C4-2B (cell line): ENCODE results near the gene PGAM2.

ENCODE experiments used
- H3K27ac ChIP-seq: fragments of 450-650 bp; 2 replicates; pipeline ENCODE4 v1.5.1; 2017
- ZFX ChIP-seq: fragments of 450-650 bp; IDR thresholded peaks from 2 replicates; pipeline ENCODE4 v1.6.1; 2017
- TF ChIP-seq, protein P1 (sequence below): fragments of 450-650 bp; conservative IDR thresholded peaks from 2 replicates; pipeline ENCODE4 v1.5.1; 2017; ENCODE audit warnings: mild to moderate bottlenecking

Gene PGAM2

GRCh38 chr7:44101303-44101965 lies 36.1 kb upstream of the PGAM2 start:
- no peak for TF ChIP-seq ZFX
- TF ChIP-seq, protein P1, sequence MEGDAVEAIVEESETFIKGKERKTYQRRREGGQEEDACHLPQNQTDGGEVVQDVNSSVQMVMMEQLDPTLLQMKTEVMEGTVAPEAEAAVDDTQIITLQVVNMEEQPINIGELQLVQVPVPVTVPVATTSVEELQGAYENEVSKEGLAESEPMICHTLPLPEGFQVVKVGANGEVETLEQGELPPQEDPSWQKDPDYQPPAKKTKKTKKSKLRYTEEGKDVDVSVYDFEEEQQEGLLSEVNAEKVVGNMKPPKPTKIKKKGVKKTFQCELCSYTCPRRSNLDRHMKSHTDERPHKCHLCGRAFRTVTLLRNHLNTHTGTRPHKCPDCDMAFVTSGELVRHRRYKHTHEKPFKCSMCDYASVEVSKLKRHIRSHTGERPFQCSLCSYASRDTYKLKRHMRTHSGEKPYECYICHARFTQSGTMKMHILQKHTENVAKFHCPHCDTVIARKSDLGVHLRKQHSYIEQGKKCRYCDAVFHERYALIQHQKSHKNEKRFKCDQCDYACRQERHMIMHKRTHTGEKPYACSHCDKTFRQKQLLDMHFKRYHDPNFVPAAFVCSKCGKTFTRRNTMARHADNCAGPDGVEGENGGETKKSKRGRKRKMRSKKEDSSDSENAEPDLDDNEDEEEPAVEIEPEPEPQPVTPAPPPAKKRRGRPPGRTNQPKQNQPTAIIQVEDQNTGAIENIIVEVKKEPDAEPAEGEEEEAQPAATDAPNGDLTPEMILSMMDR = no peak
- no peak overlapping the region for H3K27ac ChIP-seq

GRCh38 chr7:44100458-44101302 lies 35.3 kb upstream of the PGAM2 start:
- no peak for TF ChIP-seq ZFX
- TF ChIP-seq, protein P1 = no peak
- no peak overlapping the region for H3K27ac ChIP-seq

GRCh38 chr7:44099669-44100068 lies 34.3 kb upstream of the PGAM2 start:
- TF ChIP-seq, protein P1 = no peak
- no peak for TF ChIP-seq ZFX
- H3K27ac ChIP-seq = no peak overlapping the region

DNA sequence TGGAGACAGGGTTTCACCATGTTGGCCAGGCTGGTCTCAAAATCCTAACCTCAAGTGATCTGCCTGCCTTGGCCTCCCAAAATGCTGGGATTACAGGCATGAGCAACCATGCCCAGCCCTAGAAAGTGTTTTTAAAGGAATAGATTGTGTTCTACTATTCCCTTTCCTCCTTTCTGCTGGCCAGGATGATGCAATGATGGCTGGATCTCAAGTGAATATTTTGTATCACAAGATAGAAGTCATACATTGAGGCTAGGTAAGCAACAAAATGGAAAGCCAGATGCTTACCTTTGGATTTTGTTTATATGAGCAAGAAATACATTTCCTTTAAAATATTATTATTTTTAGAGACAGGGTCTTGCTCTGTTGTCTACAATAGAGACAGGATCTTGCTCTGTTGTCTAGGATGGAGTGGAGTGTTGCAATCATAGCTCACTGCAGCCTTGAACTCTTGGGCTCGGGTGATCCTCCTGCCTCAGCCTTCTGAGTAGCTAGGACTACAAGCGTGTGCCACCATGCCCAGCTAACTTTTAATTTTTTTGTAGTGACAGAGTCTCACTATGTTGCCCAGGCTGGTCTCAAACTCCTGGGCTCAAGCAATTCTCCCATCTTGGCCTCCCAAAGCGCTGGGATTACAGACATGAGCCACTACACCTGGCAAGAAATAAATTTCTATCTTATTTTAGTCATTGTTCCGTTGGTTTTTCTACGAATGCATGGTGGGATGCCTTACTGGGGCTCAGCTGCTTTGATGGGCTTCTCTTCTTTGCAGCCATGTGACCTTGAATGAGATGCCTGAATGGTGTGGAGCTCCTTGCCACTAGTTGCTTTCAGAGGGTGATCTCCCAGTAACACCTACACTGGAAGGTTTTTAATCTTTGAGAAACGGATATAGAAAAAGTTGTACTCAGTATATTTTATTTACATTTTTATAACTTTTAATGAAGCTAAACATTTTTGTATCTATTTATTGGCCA lies 33.0 kb upstream of the PGAM2 start:
- H3K27ac ChIP-seq = no peak overlapping the region
- TF ChIP-seq, protein P1 = no peak
- TF ChIP-seq ZFX = no peak

DNA sequence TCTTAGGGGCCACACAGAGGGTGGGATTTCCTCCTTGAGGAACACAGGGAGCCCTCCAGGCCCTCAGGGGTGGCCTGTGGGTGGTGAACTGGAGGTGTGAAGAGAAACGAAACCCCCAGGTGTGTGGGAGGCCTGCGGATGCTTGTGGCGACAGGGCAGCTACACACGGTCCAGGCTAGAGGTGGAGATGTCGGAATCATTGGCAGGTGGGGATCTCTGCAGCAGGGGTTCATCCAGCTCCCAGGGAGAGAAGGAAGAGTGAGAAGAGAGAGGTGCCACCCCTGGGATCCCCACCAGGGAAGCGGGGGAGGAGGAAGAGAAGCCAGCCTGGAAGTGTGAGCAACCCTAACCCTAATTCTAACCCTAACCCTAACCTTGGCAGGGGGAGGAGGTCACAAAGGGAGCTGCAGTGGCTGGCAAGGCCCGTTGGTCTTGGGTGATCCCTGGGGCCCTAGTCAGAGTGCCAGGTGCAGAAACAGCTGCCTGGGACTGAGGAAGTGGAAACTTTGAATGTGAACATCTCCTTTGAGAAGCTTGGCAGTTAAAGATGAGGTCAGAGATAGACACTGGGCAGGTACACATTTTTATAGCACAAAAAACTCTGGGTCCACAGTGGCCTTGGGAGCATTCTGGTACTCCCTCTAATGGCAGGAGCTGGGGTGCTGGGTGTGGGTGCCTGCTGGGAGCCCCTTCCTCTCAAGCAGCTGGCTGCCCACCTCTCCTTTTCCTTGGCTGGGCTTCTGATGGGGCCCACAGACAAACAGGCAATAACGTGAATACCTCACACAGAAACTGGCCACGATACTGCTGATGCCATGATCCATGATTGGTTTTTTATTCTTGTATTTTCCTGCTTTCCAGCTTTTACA lies 31.9 kb upstream of the PGAM2 start:
- TF ChIP-seq, protein P1 = no peak
- no peak for TF ChIP-seq ZFX
- no peak overlapping the region for H3K27ac ChIP-seq

DNA sequence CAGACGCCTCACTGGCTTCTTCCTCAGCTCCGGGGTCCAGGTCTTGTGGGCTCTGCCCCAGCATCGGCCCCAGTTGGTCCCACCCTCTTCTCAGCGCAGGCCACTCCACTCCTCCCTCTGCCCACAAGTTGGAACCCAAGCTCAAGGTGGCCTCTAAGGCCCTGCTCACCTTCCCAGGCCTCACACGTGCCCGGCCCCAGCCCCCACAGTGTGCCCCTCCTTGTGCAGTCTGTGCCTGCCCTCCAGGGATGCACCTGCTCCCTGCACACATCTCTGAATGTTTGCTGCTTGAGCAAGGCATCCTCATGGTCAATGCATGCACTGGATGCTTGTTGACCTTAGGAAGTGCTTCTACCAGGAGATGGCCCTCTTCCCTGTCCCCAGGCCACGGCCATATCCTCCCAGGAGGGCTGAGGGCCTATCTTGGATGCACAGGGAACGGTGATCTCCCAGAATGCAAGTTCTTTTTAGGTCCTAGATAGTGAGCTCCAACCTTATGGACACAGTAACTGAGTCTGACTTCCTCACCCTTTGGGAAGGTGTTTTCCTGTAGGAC lies 31.0 kb upstream of the PGAM2 start:
- no peak overlapping the region for H3K27ac ChIP-seq
- TF ChIP-seq, protein P1 = no peak
- no peak for TF ChIP-seq ZFX
